GM12864 (cell line): Measurements from ENCODE around the gene AP1AR.

Experiments used
- DNase-seq: peaks from one replicate; pipeline ENCODE4 v3.0.0-alpha.2; 2011; ENCODE audit warnings: low read depth
- H3K4me3 ChIP-seq: 2 replicates; pipeline ENCODE4 v1.5.1; 2011; ENCODE audit warnings: mild to moderate bottlenecking, low read depth, low read length, control low read depth
- CTCF ChIP-seq: IDR thresholded peaks from 2 replicates; pipeline ENCODE4 v1.5.1; 2011; ENCODE audit warnings: low read depth, mild to moderate bottlenecking, moderate library complexity, low read length, control low read depth, inconsistent platforms; ENCODE audit errors: missing control alignments

The AP1AR gene

DNA sequence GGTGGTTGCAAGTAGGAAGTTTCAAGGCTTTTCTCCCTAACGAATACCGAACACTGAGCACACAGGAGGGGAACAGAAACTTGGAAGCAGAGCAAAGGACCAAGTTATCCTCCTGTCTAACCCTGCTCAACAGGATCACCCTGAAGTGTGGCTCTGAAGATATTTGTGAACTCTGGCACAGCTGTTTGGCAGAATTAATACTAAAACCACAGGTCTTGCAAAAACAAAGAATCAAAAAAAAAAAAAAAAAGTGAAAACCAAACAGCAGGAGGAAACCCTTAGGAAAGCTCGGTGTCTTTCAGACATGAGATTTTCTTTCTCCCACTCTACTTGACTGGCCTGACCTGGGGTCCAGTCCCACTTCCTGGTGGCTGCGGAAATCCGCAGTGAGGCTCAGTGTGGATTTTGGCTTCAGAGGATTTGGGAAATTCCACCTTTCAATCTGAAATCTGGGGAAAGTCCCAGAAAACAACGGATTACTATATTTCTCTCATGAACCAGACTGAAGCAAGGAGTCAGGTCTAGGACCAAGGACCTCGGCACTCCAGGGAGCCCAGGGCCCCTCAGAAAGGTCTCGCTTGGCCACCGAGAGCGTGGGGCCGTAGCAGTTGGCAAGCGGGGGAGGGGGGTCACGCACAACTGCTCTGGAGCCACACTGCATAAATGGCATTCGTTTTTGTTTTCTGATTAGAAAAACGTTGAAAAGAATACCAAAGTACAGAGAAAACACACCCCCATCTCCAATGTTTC, 53.2 kb downstream of the AP1AR start:
- no peak for TF ChIP-seq CTCF

GRCh38 chr4:112287258-112287989, 55.8 kb downstream of the AP1AR start:
- peak; percentile 76 for DNase-seq
- H3K4me3 ChIP-seq, result peak overlapping the region; percentile 82
- no peak for TF ChIP-seq CTCF

More for the DNA sequence above, 53.2 kb downstream of the AP1AR start:
- DNase-seq, result no peak
- H3K4me3 ChIP-seq, result peak overlapping the region; percentile 82

GRCh38 chr4:112288455-112288854, 56.9 kb downstream of the AP1AR start:
- H3K4me3 ChIP-seq, result peak overlapping the region; percentile 34; the same call in 1 of the 2 replicates
- TF ChIP-seq CTCF, result no peak
- peak; percentile 73 for DNase-seq

- no peak for DNase-seq
- TF ChIP-seq CTCF, result no peak
- peak overlapping the region; percentile 2; the same call in 1 of the 2 replicates for H3K4me3 ChIP-seq
Measured at GRCh38 chr4:112289407-112290253, 58.0 kb downstream of the AP1AR start.

- no peak overlapping the region; the same call in 1 of the 2 replicates for H3K4me3 ChIP-seq
- TF ChIP-seq CTCF, result no peak
Measured at GRCh38 chr4:112290341-112290740, 58.8 kb downstream of the AP1AR start.

DNA sequence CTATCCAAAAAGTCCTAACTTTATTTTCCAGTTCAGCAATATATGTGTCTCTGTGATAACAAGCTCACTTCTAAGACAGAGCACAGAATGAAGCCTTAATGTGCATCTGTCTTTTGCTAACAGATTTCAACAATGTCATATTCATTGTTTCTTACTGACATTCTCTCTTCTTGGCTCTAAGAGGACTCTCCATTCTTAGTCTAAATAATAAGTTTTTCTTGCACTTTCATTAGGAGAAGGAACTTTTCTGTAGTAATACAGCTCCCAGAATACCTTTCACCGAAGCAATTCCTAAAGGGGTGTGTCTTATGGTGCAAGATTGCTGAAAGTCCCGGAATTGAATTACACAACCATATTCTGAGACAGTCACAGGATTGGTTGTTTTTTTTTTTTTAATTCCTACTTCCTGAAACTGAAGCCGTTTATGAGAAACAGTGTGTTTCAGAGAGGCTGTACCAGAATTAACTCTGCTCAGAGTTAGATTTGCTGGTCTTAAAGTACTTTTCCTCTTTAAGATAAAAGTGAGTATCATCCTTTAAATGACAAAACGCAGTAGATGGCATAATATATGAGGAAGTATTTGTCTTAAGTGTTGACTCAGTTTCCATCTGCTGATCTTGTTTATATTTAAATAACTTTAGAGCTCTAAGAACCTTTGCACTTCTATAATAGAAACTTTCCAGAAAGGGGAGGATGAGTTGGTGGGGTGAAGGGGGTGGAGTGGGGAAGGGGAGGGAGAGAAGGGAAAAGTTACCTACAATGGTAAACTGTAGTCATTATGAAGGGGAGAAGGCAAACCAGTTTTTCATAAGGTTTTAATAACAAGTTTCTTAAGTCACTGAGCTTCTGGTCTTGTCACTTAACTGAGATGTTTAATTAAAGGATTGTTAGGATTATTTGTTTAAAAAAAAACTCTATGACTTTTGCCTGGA, 65.6 kb downstream of the AP1AR start, which contains the start of gene ALPK1:
Gene ALPK1 (plus strand): TSS at position 421 of the 932 bp plus-strand sequence.
- H3K4me3 ChIP-seq, result peak within 1 kb of the TSS; percentile 47
- TF ChIP-seq CTCF, result no peak
- DNase-seq, result no peak

More at GRCh38 chr4:112290341-112290740, 58.8 kb downstream of the AP1AR start:
- DNase-seq, result no peak
